ENCODE results near the gene PHYKPL.
A peak's percentile ranks its signal among the peaks of the same experiment; 100 is the strongest.

The PHYKPL gene

GRCh38 chr5:178232124-178232919 is at the start of gene PHYKPL:
Gene PHYKPL (minus strand): TSS chr5:178232802. CDS start chr5:178232550, 252 bp downstream.
- DNase-seq (ENCODE audit: low read depth), result peak; percentile 40

- DNase-seq (ENCODE audit: low read depth), result no peak
These were observed 49.8 kb upstream of the PHYKPL start for GRCh38 chr5:178282391-178282790.

GRCh38 chr5:178281331-178281730 is 48.7 kb upstream of the PHYKPL start:
- DNase-seq (ENCODE audit: low read depth), result no peak

- DNase-seq (ENCODE audit: low read depth), result no peak
These were observed 48.0 kb upstream of the PHYKPL start for GRCh38 chr5:178280631-178281030.

GRCh38 chr5:178279723-178280438 is 47.3 kb upstream of the PHYKPL start:
- DNase-seq (ENCODE audit: low read depth), result peak; percentile 49

GRCh38 chr5:178279026-178279722 is 46.6 kb upstream of the PHYKPL start:
- DNase-seq (ENCODE audit: low read depth), result no peak

- no peak for DNase-seq (ENCODE audit: low read depth)
These were observed 45.9 kb upstream of the PHYKPL start for GRCh38 chr5:178278358-178279023.

GRCh38 chr5:178277866-178278265 is 45.3 kb upstream of the PHYKPL start:
- DNase-seq (ENCODE audit: low read depth), result no peak

- DNase-seq (ENCODE audit: low read depth), result no peak
These were observed 44.7 kb upstream of the PHYKPL start for GRCh38 chr5:178277346-178277745.

GRCh38 chr5:178274781-178275537 is 42.4 kb upstream of the PHYKPL start:
- no peak for DNase-seq (ENCODE audit: low read depth)

- no peak for DNase-seq (ENCODE audit: low read depth)
These were observed 41.3 kb upstream of the PHYKPL start for GRCh38 chr5:178273665-178274541.

GRCh38 chr5:178273041-178273440 is 40.4 kb upstream of the PHYKPL start:
- DNase-seq (ENCODE audit: low read depth), result no peak

- no peak for DNase-seq (ENCODE audit: low read depth)
These were observed 40.0 kb upstream of the PHYKPL start for GRCh38 chr5:178272591-178272990.

- DNase-seq (ENCODE audit: low read depth), result no peak
These were observed 39.3 kb upstream of the PHYKPL start for GRCh38 chr5:178271726-178272479.

- no peak for DNase-seq (ENCODE audit: low read depth)
These were observed 38.6 kb upstream of the PHYKPL start for GRCh38 chr5:178271231-178271630.

- DNase-seq (ENCODE audit: low read depth), result no peak
These were observed 36.9 kb upstream of the PHYKPL start for GRCh38 chr5:178269499-178269898.

GRCh38 chr5:178267876-178268275 is 35.3 kb upstream of the PHYKPL start:
- DNase-seq (ENCODE audit: low read depth), result no peak

- no peak for DNase-seq (ENCODE audit: low read depth)
These were observed 34.6 kb upstream of the PHYKPL start for GRCh38 chr5:178267245-178267644.

GRCh38 chr5:178266581-178266980 is 34.0 kb upstream of the PHYKPL start:
- no peak for DNase-seq (ENCODE audit: low read depth)

- DNase-seq (ENCODE audit: low read depth), result no peak
These were observed 33.1 kb upstream of the PHYKPL start for GRCh38 chr5:178265746-178266145.
